H54 (cell line): ENCODE results near the gene CYP27B1.

Source experiments
- DNase-seq: peaks from one replicate; pipeline ENCODE4 v3.0.0; 2011; ENCODE audit warnings: low spot score, mixed read lengths; ENCODE audit not compliant: insufficient read length
- FAIRE-seq: peaks from 3 replicates; lab custom pipeline; 2011; peaks lifted over from hg19 to GRCh38; lab: Jason Lieb, UNC
- POLR2A ChIP-seq: IDR thresholded peaks from 2 replicates; pipeline ENCODE4 v1.6.1; 2011; ENCODE audit warnings: low read depth, mild to moderate bottlenecking, low read length

Gene CYP27B1

GRCh38 chr12:57806677-57807076, 39.8 kb upstream of the CYP27B1 start:
- FAIRE-seq (no peak), DNase-seq (no peak)

GRCh38 chr12:57803319-57803893, 36.5 kb upstream of the CYP27B1 start:
- peak; percentile 72 for FAIRE-seq
- DNase-seq, result peak; percentile 57
- TF ChIP-seq POLR2A, result no peak

More at GRCh38 chr12:57806677-57807076, 39.8 kb upstream of the CYP27B1 start:
- TF ChIP-seq POLR2A, result no peak

- no peak for FAIRE-seq
Observed at GRCh38 chr12:57802607-57803006, 35.7 kb upstream of the CYP27B1 start.

GRCh38 chr12:57800965-57801364, 34.1 kb upstream of the CYP27B1 start:
- FAIRE-seq (no peak), DNase-seq (no peak)
- TF ChIP-seq POLR2A, result no peak

More at GRCh38 chr12:57802607-57803006, 35.7 kb upstream of the CYP27B1 start:
- no peak for TF ChIP-seq POLR2A
- DNase-seq, result no peak

- no peak for FAIRE-seq
- no peak for DNase-seq
- no peak for TF ChIP-seq POLR2A
Observed at GRCh38 chr12:57797933-57798332, 31.1 kb upstream of the CYP27B1 start.

- no peak for TF ChIP-seq POLR2A
- DNase-seq, result no peak
- no peak for FAIRE-seq
Observed at GRCh38 chr12:57796996-57797395, 30.1 kb upstream of the CYP27B1 start.

GRCh38 chr12:57795354-57795753, 28.5 kb upstream of the CYP27B1 start:
- DNase-seq (no peak), FAIRE-seq (no peak)
- TF ChIP-seq POLR2A, result no peak

GRCh38 chr12:57793920-57794319, 27.0 kb upstream of the CYP27B1 start:
- FAIRE-seq, result peak; percentile 83
- peak; percentile 40 for DNase-seq

GRCh38 chr12:57783861-57784260, 17.0 kb upstream of the CYP27B1 start:
- no peak for TF ChIP-seq POLR2A
- no peak for DNase-seq
- FAIRE-seq, result no peak

More at GRCh38 chr12:57793920-57794319, 27.0 kb upstream of the CYP27B1 start:
- no peak for TF ChIP-seq POLR2A

GRCh38 chr12:57783466-57783801, 16.6 kb upstream of the CYP27B1 start:
- no peak for TF ChIP-seq POLR2A
- no peak for FAIRE-seq
- no peak for DNase-seq

GRCh38 chr12:57782608-57783465, 16.0 kb upstream of the CYP27B1 start, which contains the start of gene TSFM:
Gene TSFM, plus strand, starts transcription at chr12:57782787. Its CDS starts 15 bp downstream, at chr12:57782802.
- FAIRE-seq (peak; percentile 84), DNase-seq (peak; percentile 65)
- peak; percentile 70; the same call in 1 of the 2 replicates for TF ChIP-seq POLR2A

GRCh38 chr12:57782243-57782607, 15.3 kb upstream of the CYP27B1 start:
- no peak for FAIRE-seq
- TF ChIP-seq POLR2A, result no peak
- DNase-seq, result no peak

- DNase-seq (no peak), FAIRE-seq (no peak)
- TF ChIP-seq POLR2A, result no peak
Observed at GRCh38 chr12:57781801-57782200, 14.9 kb upstream of the CYP27B1 start.

- no peak for FAIRE-seq
- DNase-seq, result no peak
- no peak for TF ChIP-seq POLR2A
Observed at GRCh38 chr12:57781244-57781643, 14.4 kb upstream of the CYP27B1 start.
